Measurements from ENCODE around the gene IVD. TPM values are rescaled to one million over a fixed set of nuclear protein-coding genes. Genes with fewer than 3 reads are reported as not detected.

IVD gene
- total and polyA plus RNA-seq, 2 donors from 2014 or later = 76.9 to 83.0 TPM

DNA sequence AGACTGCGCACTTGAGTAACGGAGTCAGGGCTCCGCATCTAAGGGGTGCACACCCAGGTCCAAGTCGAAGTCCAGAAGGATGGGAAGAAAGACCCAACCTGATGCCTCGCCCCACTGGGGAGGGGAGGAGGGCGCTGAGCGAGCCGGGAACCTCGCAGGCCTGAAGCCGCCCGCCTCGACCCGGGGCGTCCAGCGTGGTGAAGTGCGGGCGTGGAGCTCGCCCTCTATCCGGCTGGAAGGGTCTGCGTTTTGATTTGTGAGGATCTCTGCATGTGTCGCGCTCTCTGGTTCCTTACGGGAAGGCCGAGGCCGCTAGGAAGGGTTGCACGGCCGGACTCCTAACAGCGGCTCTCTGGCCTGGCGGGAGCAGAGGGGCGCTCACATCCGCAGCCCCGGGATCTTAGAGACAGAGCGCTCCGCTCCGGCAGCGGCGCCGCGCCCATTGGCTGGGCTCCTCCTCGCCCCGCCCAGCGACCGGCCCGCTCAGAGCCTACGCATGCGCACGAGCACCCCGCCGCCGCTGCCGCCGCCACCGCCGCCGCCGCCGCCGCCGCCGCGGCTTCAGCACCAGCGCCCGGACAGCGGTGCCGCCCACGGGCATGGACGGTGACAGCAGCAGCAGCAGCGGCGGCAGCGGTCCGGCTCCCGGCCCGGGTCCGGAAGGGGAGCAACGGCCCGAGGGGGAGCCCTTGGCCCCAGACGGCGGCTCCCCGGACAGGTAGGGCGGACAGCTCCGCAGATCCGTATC is 47.7 kb upstream of the IVD start, which contains the start of gene DISP2:
Gene DISP2, plus strand, starts transcription at position 497 of the 748 bp plus-strand sequence. Its CDS starts 103 bp downstream, at position 600.
- H3K27me3 ChIP-seq (ENCODE audit: control insufficient read depth, insufficient read depth, low read length) = no peaks in the 10 kb centered on the region
- H3K27ac ChIP-seq (ENCODE audit: low read depth in 2 of 2, low read length in 2 of 2) = no peak within 1 kb of the TSS
- TF ChIP-seq, protein P1, sequence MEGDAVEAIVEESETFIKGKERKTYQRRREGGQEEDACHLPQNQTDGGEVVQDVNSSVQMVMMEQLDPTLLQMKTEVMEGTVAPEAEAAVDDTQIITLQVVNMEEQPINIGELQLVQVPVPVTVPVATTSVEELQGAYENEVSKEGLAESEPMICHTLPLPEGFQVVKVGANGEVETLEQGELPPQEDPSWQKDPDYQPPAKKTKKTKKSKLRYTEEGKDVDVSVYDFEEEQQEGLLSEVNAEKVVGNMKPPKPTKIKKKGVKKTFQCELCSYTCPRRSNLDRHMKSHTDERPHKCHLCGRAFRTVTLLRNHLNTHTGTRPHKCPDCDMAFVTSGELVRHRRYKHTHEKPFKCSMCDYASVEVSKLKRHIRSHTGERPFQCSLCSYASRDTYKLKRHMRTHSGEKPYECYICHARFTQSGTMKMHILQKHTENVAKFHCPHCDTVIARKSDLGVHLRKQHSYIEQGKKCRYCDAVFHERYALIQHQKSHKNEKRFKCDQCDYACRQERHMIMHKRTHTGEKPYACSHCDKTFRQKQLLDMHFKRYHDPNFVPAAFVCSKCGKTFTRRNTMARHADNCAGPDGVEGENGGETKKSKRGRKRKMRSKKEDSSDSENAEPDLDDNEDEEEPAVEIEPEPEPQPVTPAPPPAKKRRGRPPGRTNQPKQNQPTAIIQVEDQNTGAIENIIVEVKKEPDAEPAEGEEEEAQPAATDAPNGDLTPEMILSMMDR (IDR thresholded peaks at IDR 0.05; ENCODE audit: borderline replicate concordance, extremely low read depth, insufficient read depth) = no peak
- DNase-seq = peak; percentile 91 to 95 (median 93)
- peak within 1 kb of the TSS in 1 of 3 donors; percentile 12 for H3K9ac ChIP-seq (ENCODE audit: low read length in 3 of 3)
- intact Hi-C loops (cut with DNase I) = no loop called here
- H3K36me3 ChIP-seq (ENCODE audit: control insufficient read depth in 2 of 3, insufficient read depth in 3 of 3, low read length in 3 of 3) = no peaks in the 10 kb centered on the region
- FAIRE-seq = no peak
- H3K4me1 ChIP-seq (ENCODE audit: control insufficient read depth in 2 of 3, insufficient read depth in 2 of 3, low read depth in 1 of 3, low read length in 3 of 3) = peaks cover 0 to 13% (median 0%) of the 10 kb centered on the region in 3 donors
- H3K9me3 ChIP-seq (ENCODE audit: control insufficient read depth in 2 of 3, insufficient read depth in 1 of 3, low read length in 3 of 3) = no peaks in the 10 kb centered on the region
- peak within 1 kb of the TSS in 2 of 3 donors; percentile 55 to 61 for H3K4me3 ChIP-seq (ENCODE audit: low read length in 3 of 3)

DNA sequence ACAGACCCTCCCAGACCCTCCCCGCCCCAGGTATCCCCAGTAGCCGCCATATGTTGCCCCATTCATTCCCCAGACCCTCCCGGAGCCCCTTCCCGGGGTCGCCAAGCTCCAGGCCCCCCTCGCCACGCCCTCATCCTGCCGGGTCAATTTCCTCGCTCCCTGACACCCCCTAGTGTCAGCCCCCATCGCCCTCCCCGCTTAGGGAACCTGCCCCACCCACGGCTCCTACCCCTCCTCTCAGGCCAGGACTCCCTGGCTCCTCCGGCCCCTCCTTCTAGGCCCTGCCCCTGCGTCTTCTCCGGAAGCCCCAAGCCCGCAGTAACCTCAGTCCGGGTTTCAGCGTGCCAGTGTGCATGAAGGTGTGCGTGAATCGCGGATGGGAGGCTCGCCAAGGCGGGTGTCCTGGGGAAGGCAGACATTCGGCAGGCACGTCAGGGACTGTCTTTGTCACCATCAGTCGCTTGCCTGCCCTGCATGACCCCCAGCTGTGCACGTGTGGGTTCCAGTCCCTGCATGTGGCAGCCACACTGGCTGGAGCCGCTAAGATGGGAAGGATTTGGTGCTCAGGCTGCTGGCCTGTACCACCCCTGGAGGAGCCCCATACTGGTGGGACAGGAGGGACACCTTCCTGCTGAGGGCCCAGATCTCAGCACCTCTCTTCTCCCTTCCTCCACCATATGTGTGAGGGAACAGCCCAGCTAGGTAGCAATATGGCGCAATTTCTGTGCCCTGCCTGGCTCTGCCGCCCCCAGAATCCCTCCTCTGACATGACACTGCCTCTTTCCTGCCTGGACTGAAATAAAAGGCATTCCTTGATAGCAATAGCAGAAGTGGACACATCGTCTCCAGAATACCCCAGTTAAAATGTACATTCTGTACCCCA is 46.9 kb upstream of the IVD start:
- Histone ChIP-seq H3K4me1 (ENCODE audit: control insufficient read depth in 2 of 3, insufficient read depth in 2 of 3, low read depth in 1 of 3, low read length in 3 of 3) (peaks cover 0 to 13% (median 0%) of the 10 kb centered on the region in 3 donors), H3K9me3 (ENCODE audit: control insufficient read depth in 2 of 3, insufficient read depth in 1 of 3, low read length in 3 of 3) (no peaks in the 10 kb centered on the region), H3K27me3 (ENCODE audit: control insufficient read depth, insufficient read depth, low read length) (no peaks in the 10 kb centered on the region), H3K9ac (ENCODE audit: low read length in 3 of 3) (no peak overlapping the region), H3K27ac (ENCODE audit: low read depth in 2 of 2, low read length in 2 of 2) (no peak overlapping the region), H3K36me3 (ENCODE audit: control insufficient read depth in 2 of 3, insufficient read depth in 3 of 3, low read length in 3 of 3) (no peaks in the 10 kb centered on the region), H3K4me3 (ENCODE audit: low read length in 3 of 3) (no peak overlapping the region)
- TF ChIP-seq, protein P1 (IDR thresholded peaks at IDR 0.05; ENCODE audit: borderline replicate concordance, extremely low read depth, insufficient read depth) = no peak
- DNase-seq (peak in 2 of 5 donors; percentile 24 to 78), FAIRE-seq (no peak)
- intact Hi-C loops (cut with DNase I) = no loop called here

DNA sequence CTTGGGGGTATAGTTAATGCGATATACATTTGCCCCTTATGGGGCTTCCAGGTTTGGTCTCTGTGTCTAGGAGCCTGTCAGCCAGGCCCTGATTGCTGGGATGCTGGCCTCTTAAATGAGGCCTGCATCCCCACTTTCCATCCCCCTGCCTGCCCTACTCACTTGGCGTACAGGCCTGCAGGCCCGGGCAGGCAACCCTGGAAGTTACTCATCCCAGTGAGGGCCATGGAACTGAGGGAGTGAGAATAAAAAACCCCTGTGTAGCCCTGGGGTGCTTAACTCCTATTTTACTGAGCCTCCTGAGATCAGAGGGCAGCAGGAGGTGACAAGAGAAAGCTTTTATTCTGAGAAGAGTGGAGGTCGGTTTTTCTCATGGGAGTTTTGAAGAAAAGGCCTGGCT is 45.6 kb upstream of the IVD start:
- Histone ChIP-seq H3K9me3 (ENCODE audit: control insufficient read depth in 2 of 3, insufficient read depth in 1 of 3, low read length in 3 of 3) (no peaks in the 10 kb centered on the region), H3K27me3 (ENCODE audit: control insufficient read depth, insufficient read depth, low read length) (no peaks in the 10 kb centered on the region), H3K4me3 (ENCODE audit: low read length in 3 of 3) (no peak overlapping the region), H3K4me1 (ENCODE audit: control insufficient read depth in 2 of 3, insufficient read depth in 2 of 3, low read depth in 1 of 3, low read length in 3 of 3) (peaks cover 0 to 9% (median 0%) of the 10 kb centered on the region in 3 donors), H3K27ac (ENCODE audit: low read depth in 2 of 2, low read length in 2 of 2) (no peak overlapping the region), H3K9ac (ENCODE audit: low read length in 3 of 3) (no peak overlapping the region), H3K36me3 (ENCODE audit: control insufficient read depth in 2 of 3, insufficient read depth in 3 of 3, low read length in 3 of 3) (no peaks in the 10 kb centered on the region)
- FAIRE-seq (no peak), DNase-seq (no peak)
- TF ChIP-seq, protein P1 (IDR thresholded peaks at IDR 0.05; ENCODE audit: borderline replicate concordance, extremely low read depth, insufficient read depth) = no peak
- intact Hi-C loops (cut with DNase I) = no loop called here
